ENCODE data around the gene ZDHHC8. TPM values are rescaled to one million over a fixed set of nuclear protein-coding genes. Genes with fewer than 3 reads are reported as not detected.

Gene ZDHHC8
- total RNA-seq, 1 donor from 2014 or later = 42.4 TPM

DNA sequence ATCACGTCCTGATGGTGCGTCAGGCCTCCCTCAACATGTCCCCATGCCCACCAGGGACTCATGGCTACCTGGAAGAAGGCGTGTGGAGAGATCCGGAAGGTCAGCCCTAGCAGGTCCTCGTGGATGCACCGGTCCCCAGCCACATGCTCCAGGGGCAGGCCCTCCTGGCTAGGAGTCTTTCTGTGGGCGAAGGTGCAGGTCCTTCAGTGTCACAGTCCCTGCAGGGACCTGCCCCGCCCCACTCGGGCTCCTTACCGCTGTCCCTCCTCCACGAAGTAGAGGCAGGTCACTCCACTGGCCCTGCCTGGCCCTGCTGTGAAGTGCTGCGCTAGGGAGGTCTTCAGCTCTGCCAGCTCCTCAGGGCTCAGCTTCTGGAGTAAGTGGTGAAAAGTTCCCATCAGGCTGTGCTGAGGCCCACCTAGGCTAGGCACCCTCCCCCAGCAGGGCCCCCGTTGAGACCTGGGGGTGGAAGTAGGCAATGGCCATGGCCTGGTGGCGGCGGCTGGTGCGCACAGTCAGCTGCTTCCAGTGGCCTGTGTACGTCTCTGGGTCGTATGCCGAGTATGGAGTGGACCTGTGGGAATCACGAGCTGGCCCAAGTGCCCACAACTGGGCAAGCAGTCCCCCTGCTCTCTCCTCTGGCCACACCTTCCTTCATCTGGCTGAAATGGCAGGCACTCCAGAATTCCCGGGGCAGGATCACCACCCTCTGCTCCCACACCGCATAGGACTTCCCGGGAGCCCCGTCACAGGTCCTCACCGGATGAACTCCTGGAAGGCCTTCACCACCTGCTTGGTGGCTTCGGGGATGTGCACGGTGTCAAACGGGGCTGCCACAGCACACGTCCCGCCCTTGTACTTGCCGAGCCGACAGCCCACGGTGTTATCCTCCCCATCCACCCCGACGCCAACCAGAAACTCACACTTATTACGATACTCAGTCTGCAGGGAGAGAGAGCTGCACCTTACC is 16.8 kb upstream of the ZDHHC8 start:
- peak; percentile 11 for DNase-seq
- Histone ChIP-seq H3K4me1 (peaks cover 51% of the 10 kb centered on the region), H3K9me3 (replicated peaks) (no peaks in the 10 kb centered on the region), H3K27ac (replicated peaks) (no peak overlapping the region), H3K27me3 (ENCODE audit: low read depth) (no peaks in the 10 kb centered on the region), H3K36me3 (peaks cover 63% of the 10 kb centered on the region), H3K4me3 (no peak overlapping the region)
- TF ChIP-seq CTCF (IDR thresholded peaks at IDR 0.05; ENCODE audit: borderline replicate concordance) = no peak
- intact Hi-C loops (cut with micrococcal nuclease) = no loop called here

DNA sequence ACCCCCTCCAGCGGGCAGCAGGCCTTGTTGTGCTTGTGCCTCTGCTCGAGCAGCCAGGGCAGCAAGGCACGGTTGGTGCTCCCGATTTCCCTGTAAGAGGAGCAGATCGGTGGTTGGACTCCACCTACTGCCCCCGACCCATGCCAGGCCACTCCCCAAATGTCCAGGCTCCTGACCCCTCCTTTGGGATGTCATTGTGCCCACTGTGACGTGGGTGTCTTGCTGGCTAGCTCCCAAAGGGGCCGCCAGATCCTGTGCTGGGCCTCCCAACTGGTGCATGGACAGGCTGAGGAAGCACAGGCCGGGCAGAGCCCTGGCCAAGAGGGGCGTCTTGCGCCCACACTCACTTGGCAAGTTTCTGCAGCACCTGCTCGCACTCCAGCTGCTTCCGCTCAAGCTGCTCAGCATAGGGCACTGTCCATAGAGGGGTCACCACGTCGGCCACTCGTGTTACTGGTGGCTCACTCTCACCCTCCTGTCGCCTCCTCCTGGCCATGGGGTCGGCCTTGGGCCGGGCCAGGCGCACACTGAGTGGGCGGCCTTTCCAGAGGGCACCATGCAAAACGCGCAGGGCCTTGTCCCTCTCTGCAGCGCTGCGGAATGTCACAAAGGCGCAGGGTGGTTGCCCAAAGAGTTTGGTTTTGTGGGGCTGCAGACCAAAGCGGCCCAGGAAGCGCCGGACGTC is 15.8 kb upstream of the ZDHHC8 start, which contains the start of gene RANBP1:
Gene RANBP1 (plus strand): TSS at position 414 of the 685 bp plus-strand sequence. CDS start 81 bp downstream, at position 495.
- no peak for TF ChIP-seq CTCF (IDR thresholded peaks at IDR 0.05; ENCODE audit: borderline replicate concordance)
- Histone ChIP-seq H3K36me3 (peaks cover 63% of the 10 kb centered on the region), H3K27ac (replicated peaks) (peak within 1 kb of the TSS; percentile 91), H3K27me3 (ENCODE audit: low read depth) (no peaks in the 10 kb centered on the region), H3K4me3 (peak within 1 kb of the TSS; percentile 79), H3K4me1 (peaks cover 60% of the 10 kb centered on the region), H3K9me3 (replicated peaks) (no peaks in the 10 kb centered on the region)
- intact Hi-C loops (cut with micrococcal nuclease) = no loop called here
- DNase-seq = peak; percentile 13

DNA sequence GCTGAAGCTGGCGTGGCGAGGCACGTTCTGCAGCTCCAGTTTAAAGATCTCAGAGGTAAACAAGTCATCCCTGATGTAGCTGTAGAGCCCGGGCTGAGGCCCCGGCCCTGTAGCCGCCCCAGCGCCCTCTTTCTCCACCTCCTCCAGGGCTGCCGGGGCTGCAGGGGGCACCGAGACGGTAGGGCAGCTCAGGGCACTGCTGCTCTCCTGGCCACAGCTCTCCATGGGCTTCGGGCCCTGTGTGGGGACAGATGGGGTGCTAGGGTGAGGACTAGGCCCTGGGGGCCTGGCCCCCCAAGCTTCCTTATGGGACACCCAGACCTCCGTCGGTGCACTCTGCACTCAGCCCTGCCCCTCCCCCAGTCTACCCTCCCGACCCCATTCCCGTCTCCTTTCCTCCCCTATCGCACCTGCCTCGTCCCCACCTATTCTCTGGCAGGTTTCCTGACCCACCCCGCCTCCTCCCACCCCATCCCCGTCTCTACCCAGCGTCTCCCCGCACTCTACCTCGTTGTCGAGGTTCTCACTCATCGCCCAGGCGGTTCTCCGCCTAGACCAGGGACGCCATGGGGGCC is 15.1 kb upstream of the ZDHHC8 start:
- Histone ChIP-seq H3K27ac (replicated peaks) (peak overlapping the region; percentile 91), H3K36me3 (peaks cover 63% of the 10 kb centered on the region), H3K27me3 (ENCODE audit: low read depth) (no peaks in the 10 kb centered on the region), H3K9me3 (replicated peaks) (no peaks in the 10 kb centered on the region), H3K4me3 (peak overlapping the region; percentile 79), H3K4me1 (peaks cover 58% of the 10 kb centered on the region)
- no peak for TF ChIP-seq CTCF (IDR thresholded peaks at IDR 0.05; ENCODE audit: borderline replicate concordance)
- intact Hi-C loops (cut with micrococcal nuclease) = no loop called here
- peak; percentile 39 for DNase-seq

- peaks cover 64% of the 10 kb centered on the region for H3K36me3 ChIP-seq
- DNase-seq = peak; percentile 99
- TF ChIP-seq CTCF (IDR thresholded peaks at IDR 0.05; ENCODE audit: borderline replicate concordance) = peak; percentile 31
- peak within 1 kb of the TSS; percentile 79 for H3K4me3 ChIP-seq
- no peaks in the 10 kb centered on the region for H3K9me3 ChIP-seq (replicated peaks)
- intact Hi-C loops (cut with micrococcal nuclease) = no loop called here
- H3K27me3 ChIP-seq (ENCODE audit: low read depth) = no peaks in the 10 kb centered on the region
- peaks cover 52% of the 10 kb centered on the region for H3K4me1 ChIP-seq
- peak within 1 kb of the TSS; percentile 91 for H3K27ac ChIP-seq (replicated peaks)
These were observed 14.5 kb upstream of the ZDHHC8 start, which contains the start of gene TRMT2A for GRCh38 chr22:20116951-20117632. Gene TRMT2A (minus strand): TSS chr22:20117226. CDS start chr22:20116906, 320 bp downstream.

Data from left ventricle myocardium inferior (tissue), 1 donor.